CD4-positive, alpha-beta T cell treated with Interleukin-6 at 100 ng/mL for 8 hours (primary cell): ENCODE results near the gene EPS8L3.
"Not testable (repeated sequence)": the region's sequence is repeated elsewhere in the genome, so short reads cannot be mapped to it uniquely, and the experiment has no call there.

Experiments
- DNase-seq: peaks from one replicate; pipeline ENCODE4 v3.0.0-alpha.2; 2020; ENCODE audit warnings: mixed read lengths, low spot score

Gene EPS8L3

DNA sequence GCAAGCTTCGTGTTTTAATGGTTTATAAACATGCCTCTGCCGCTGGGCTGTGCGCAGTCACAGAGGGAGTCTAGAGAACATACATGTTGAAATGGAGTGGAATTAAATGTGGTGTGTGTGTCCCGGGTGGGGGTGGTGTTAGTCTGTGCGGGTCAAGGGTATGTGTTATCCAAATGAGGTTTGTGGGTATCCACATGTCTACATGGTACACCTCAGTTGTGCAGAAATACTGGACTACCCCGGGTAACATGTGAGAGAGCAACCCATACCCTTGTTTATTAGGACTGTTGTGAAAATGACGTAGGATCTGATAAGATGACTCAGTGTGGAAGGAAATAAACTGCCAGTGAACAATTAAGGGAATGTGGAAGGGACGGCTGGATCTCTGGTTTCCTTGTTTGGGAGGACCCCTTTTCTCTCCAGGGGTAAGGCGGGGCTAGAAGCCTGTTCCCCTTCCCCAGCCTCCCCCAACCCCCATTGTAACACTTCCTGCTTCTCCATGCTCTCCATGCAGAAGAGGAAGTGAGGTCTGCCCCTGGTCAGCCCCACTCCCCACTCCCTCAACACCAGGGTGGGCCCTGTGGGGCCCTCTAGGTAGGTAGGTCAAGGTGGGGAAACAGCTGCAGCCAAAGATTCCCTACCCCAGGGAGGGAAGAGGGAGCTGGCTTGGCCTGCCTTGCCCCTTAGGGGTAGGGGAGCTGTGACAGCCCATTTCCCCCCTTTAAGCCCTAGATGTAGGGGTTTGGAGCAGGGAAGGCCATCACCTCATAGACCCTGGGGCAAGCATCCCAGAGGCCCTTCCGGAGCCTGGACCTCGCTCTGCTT, 690 bp downstream of the EPS8L3 start:
- DNase-seq = no peak

DNA sequence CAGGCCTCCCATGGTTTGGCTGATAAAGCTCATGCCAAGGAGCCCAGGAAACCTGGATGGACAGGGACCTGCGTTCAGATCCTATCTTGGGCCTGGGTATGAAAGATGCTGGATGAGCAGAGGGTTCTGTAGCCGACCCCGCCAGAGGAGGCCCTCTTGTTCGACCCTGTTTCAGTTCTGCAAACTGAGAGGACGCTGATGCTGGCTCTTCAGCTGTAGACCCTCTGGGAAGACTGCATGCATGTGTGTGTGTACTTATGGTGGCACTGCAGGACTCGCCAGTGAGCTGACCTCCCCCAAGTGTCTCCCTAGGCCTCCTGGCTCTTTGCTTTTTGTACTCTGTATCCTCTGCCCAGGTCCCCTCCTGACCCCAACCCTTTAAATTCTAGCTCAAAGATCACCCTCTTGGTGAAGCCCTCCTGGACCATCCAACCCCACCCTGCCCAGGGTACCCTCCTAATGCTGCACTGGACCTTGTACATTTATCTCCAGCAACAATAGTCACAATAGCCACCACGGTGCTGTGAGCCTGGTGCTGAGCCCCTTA, 1.6 kb downstream of the EPS8L3 start:
- DNase-seq = no peak

DNA sequence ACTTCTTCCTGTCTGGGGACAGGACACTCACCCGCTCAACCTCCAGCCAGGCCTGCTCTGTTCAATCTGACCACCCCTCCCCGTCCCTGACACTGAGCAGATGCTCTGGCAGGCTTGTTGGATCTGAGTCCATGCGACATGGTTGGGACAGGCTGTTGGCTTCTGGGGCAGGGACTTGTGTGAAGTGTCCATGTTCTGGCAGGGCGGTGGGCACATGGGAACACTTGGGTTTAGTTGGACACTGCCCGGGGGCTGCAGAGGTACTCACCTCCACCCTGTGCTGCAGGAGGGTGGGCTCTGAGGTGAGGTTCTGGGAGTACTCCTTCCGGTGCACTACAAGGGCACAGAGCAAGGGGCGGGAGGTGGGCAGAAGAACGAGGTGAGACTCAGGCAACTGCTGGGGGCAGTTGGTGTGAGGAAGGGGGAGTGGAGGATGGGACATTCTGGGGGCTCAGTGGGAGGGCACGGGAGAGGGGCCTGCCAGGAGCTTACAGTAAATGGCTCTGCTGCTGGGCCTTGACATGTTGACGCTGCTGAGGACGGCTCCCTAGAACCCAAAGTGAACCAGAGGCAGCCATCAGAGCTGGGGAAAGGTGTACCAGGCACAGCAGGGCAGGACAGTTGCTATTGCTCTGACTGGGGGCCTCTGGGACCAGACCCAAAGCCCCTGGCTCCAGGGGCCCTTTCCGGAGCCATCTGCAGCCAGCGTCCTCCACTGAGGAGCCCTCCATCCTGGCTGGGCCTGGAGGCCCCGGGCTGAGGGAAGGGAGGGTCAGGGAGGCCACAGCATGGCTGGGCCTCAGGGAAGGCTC, 2.3 kb downstream of the EPS8L3 start:
- no peak for DNase-seq

DNA sequence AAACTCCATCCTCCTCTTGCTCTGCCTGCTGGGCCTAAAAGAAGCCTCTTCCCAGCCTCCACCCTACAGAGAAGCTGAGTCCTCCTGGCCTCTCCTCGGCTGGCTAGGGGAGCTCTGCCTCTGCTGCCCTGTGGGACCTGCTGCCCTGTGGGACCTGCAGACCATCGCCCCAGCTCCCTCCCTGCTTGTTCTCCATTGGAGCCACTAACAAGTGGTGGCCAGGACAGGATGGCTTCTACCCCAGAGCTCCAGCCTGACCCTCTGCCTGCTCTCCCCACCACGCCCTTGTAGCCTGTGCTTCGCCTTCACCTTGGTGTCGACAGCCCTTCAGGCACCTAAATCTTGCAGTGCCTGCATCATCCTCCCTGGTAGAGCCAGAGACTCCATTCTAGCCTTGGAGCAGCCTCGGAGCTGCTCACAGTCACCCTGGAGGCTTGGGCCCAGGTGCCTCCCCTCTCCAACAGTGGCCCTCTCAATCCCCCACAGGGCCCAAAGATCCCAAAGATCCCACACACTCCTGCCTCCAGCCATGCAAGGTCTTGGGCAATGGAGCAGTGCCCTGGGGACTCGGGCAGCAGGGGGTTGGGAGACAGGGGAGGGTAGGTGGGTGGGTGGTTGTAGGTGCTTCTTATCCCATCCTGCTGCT, 3.0 kb downstream of the EPS8L3 start:
- no peak for DNase-seq

DNA sequence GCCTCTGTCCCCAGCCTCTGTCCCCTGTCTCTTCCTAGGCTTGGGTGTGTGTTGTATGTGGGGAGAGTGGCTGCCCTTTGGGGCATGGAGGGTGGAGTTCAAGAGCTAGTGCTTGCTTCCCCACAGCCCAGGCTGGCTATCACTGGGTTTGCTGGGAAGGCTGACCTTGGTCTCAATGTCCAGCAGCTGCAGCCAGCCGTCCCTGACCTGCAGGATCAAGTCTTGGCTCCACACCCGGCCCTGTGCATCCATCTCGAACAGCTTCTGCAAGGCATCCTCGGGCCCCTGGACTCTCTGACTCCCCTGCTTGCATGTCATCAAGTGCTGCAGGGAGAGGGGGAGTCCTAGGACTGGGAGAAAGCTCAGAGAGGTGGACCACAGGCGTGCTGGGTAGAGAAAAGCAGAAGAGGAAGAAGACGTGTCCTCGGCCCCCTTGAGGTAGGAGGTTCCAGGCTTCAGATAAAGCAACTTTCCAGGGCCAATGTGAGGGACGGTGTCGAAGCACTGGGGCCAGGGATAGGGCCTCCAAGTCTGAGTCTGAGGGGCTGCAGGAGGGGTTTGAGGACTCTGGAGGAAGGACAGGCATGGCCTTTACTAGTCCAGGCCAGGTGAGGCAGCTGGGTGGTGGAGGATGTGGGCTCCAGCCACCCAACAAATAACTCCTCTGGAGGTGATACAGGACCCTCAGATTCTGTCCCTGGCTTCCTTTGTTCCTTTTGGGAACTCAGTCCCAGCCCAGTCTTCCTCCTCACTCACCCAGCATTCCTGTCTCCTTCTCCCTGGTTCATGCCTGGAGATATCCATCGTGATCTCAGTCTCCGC, 4.0 kb downstream of the EPS8L3 start:
- no peak for DNase-seq

DNA sequence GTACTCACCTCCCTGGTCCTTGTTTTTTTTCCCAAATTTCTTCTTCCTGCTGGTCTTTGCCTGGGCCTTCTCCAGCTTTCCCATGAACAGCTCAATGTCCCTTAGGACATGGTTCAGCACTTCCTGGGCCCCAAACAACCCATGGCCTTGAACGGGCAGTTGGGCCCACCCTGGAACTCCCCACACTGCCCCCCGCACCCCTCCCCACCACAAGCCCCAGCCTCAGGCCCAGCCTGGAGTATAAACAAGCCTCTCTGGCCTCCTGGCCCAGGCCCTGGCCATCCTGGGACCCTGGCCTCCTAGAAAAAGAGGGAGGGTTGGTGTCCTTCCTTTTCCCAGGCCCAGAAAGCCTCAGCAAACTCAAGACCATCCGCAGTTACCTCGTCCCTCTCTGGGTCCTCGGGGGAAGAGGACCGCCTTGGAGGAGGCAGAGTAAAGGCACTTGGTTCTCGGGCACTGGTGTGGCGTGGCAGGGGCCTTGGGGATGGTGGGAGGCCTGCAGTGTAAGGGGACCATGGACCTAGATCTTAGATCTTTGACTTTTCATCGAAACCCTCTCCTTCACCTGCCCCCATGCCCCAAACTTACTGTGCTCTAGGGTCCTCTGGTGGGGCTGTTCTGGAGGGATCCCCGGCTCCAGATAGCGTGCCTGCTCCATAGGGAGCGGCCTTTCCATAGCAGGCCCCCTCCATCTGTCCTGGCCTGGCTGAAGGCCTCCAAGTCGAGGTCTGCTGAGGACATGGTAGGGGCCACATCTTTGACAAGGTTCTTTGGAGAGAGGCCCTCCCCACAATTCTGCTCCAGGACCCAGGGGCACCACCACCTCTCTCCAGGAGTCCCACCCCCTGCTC, 5.6 kb downstream of the EPS8L3 start:
- DNase-seq = no peak

DNA sequence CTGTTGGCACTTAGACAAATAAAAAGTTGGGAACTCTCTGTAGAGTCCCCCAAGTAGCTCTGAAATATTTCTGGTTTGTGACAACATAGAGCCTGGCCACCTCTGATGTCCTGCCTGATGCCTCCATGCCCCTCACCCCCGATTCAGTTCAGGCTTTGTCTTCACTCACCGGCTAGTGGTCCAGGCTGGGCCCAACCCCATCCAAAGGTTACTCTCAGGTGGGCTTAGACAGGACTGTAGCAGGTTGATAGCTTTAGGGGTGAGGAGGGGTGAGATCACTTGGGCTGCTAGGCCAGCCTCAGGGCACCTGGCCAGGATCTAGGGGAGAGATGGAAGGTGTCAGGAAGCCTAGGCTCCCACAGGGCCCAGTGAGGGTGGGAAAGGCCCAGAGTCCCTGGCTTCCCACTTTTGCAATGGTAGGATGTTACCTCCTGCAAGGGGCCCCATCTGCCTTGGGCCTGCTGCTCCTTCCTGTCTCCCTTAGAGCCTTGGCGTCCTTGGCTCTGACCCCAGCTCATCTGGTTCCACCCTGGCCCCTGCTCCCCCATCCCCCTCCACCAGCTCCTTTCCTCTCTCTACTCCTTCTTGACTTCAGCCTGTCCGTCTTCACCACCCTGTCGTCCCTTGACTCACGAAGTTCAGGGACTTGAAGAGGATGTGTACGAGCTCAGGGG, 6.7 kb downstream of the EPS8L3 start:
- DNase-seq = no peak

DNA sequence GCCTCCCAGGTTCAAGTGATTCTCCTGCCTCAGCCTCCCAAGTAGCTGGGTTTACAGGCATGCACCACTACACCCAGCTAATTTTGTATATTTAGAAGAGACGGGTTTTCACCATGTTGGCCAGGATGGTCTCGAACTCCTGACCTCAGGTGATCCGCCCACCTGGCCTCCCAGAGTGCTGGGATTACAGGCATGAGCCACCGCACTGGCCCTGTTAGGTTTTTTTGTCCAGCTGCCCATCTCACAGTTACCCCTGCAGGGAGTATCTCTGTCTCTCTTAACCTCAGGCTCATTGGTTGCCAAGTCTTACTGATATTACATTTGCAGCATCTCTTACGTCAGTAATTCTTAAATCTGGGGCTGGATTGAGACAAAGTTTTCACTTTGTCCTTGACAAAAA, 7.4 kb downstream of the EPS8L3 start:
- not testable (repeated sequence) for DNase-seq

DNA sequence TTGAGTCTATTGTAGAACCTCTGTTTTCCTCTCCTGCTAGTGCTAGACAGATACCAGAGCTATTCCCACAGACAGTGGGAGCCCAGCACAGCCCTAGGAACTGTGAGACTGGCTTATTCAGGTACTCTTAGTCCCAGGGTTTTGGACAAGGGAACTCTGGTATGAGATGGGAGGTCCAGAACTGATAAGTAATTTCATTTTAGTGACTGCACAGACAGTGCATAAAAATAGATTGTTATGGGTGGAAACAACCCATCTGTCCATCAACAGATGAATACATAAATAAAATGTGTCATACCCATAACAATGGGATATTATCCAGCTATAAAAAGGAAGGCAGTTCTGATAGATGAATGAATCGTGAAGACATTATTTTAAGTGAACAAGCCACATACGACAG, 9.0 kb downstream of the EPS8L3 start:
- DNase-seq = no peak

DNA sequence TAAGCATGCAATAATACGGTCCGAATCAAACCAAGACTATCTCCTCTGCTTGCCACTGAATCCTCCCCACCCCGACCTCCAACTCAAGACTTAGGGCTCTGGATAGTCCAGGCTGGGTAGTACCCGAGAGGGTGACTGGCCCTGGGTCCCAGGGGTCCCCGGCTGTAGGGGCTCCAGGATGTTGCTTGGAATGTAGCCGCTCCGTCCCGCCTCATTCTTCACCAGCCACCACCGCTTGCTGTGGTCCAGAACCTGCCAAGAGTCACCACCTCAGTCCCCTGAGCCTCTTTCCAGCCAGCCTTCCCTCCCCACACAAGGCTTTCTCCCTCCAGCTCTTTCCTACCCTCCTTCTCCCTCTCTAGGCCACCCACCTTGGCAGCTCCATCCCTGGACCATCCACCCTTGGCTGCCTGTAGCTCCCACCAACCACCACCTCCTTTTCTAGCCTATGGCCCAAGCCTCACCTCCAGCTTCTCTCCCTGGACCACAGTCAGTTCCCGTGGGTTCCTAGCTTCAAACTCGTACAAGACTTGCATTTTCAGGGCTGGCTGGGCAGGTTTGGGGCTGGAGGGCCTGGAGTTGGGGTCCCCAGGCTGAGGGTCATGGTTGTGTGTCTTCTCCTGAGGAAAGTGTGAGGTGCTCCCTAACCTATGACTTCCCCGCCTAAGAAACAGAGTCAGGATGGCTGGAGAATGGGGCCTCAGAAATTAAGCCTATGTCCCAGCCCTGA, 12.0 kb downstream of the EPS8L3 start:
- DNase-seq = no peak

DNA sequence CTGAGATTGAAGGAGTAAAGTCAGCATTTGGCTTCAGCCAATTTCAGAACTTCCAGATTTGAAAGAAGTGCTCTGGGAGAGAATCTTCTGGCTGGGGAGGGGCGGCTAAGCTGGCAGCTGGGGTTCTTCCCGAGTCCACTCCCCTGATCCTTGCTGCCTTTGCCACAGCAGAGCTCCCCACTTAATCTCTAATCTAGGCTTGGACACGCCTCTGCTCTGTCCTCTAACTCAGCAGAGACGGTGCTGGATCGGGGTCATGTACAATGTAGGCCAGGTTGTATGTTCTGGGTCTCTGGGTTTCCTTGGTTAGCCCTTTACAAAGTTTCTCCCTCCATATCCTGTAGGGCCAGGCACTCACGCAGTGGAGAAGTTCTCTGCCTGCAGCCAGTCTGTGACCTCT, 12.8 kb downstream of the EPS8L3 start:
- no peak for DNase-seq

DNA sequence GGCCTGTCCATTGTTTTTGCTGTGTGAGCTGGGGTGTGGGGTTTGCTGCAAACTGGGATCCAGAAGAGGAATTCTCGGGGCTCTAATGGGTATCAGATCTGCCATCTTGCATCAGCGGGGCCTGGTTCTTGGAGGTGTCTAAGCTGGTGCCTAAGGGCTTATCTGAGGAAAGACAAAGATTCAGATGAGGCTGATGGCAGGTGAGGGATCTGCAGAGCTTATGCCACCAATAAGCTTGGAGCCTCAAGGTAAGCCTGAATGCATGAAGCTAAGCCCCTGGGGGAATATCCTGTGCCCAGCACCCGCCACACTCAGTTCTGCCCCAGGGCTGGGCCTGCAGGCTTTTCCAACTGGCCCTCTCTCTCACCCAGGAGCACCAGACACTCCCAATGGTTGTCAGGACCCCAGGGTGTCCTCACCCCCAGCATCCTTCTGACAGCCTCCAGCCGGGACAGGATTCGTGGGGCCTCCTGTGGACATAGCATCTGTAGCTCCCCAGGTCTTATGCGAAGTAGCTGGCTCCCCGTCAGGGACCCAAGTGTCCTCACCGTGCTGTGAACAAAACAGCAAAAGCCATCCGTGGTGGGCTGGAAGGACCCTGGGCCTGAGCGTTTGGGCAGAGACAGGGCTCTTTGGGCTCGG, 13.4 kb downstream of the EPS8L3 start:
- no peak for DNase-seq

DNA sequence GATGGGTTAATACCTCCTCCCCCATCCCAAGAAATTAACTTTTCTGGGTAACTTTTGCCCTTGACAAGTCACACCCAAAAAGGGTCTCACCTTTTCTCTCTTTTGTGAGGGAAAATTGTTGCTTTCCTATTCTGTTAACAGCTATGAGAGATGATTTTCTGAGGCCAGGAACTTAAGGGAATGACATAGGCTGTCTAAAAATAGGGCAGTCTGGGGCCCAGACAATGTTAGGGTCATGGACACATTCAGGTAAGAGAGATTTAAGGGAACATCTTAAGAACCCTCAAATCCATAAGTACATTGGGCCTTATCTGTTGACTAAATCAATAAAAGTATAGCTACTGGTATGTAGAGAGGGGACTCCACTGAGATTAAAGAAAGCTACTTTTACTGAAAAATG, 14.5 kb downstream of the EPS8L3 start:
- DNase-seq = no peak

DNA sequence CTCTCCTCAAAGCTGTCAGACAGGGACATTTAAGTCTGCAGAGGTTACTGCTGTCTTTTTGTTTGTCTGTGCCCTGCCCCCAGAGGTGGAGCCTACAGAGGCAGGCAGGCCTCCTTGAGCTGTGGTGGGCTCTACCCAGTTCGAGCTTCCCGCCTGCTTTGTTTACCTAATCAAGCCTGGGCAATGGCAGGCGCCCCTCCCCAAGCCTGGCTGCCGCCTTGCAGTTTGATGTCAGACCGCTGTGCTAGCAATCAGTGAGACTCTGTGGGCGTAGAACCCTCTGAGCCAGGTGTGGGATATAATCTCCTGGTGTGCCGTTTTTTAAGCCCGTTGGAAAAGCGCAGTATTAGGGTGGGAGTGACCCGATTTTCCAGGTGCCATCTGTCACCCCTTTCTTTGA, 15.4 kb downstream of the EPS8L3 start:
- not testable (repeated sequence) for DNase-seq

DNA sequence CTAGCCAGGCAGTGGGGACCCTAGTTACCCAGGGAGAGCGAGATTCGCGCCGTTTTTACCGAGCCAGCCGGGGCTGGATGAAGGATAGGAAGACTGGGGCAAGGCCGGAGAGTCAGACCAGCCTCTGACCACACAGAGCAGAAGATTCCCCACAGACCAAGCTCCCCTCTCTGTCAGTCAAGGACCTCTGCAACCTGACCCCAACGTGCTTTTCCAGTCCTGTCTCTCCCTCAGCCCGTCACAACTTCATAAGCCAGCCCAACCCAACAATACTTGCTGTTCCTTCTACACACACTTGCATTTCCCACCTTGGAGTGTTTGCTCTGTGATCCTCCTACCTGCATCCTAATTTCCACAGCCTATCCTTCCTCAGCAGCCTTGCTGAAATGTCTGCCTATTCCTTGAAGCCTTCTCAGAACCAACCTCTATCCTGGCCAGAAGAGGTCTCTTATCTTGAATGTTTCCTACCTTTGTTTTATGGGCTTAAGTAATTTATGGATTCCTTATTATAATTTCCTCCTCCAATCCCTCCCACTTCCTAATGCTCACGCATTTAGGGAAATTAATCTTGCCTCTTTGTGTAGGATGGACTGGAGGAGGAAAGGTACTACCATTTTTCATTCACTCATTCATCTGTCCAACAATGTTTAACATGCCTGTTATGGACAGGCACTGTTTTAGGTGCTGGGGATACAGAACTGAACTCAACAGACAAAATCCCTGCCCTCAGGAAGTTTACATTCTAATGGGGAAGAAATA, 22.9 kb downstream of the EPS8L3 start, which contains the start of gene GSTM3:
TSS of gene GSTM3 (minus strand) at position 424 of the 759 bp plus-strand sequence. CDS start 751 bp downstream, outside the sequence.
- DNase-seq = no peak

DNA sequence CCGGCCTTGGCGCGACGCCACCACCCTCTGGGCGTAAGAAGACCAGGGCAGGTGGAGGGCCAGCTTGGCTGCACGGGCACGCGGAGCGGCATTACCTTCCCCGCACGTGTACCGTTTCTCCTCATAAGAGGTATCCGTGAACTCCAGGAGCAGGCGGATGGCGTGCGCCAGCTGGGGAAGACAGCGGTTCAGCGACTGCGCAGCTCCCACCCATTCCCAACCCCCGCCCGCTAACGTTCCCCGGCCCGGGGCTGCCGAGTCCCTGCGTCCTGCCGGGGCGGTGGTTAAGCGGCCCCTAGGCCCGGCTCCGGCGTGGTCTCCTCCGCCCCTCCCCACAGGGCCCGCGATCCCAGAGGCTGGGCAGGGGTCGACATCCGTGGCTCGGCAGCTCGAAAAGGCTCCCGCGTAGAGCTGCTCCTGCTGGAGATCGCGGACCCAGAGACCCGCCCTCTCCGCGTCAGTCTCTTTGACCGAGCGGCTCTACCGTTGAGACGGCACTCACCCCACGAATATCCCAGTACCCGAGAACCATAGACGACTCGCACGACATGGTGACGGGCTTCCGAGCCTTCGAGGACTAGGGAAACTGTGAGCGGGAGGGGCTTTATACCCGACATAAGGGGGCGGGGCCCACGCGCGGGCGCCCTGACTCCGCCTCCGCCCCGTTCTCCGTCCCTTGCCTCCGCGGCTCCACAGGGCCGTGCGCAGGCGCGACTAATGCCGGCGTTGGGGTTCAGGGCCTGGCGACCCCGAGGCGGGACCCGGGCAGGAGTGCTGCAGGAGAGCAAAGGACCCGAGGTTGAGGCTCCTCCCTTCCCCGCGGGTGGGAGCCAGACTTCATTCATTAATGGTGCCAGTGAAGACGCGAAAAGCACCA, 23.7 kb downstream of the EPS8L3 start:
- peak; percentile 71 for DNase-seq
